AG09319 (cell line): ENCODE data around the gene MYOCD.

Source experiments
- DNase-seq: peaks from one replicate; pipeline ENCODE4 v3.0.0-alpha.2; 2010; ENCODE audit warnings: low read depth; ENCODE audit errors: extremely low read depth
- CTCF ChIP-seq: IDR thresholded peaks from 2 replicates; pipeline ENCODE4 v1.5.1; 2011; ENCODE audit warnings: low read depth, mild to moderate bottlenecking, inconsistent platforms, low read length, moderate library complexity

MYOCD gene

GRCh38 chr17:12743046-12743445 is 77.4 kb downstream of the MYOCD start:
- DNase-seq: no peak
- TF ChIP-seq CTCF: no peak

- TF ChIP-seq CTCF: no peak
- no peak for DNase-seq
These were observed 78.6 kb downstream of the MYOCD start for GRCh38 chr17:12744298-12744697.

DNA sequence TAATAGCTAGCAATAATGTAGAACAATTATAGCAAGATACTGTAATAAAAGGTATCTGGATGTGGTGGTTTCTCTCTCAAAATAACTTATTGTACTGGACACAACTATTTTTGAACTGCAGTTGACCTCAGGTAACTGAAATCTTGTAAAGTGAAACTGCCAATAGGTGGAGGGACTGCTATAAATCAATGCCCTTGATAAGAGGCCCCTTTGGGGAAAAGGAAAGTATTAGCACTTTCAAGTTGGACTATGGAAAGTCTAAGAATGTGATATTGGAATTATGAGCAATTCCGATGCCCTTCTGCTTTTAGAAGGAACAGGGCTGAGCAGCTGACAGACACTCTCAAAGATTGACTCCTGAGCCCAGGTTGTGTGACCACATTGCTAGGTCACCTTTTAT is 79.1 kb downstream of the MYOCD start:
- DNase-seq: no peak
- no peak for TF ChIP-seq CTCF

GRCh38 chr17:12745486-12745885 is 79.8 kb downstream of the MYOCD start:
- no peak for DNase-seq
- TF ChIP-seq CTCF: no peak

DNA sequence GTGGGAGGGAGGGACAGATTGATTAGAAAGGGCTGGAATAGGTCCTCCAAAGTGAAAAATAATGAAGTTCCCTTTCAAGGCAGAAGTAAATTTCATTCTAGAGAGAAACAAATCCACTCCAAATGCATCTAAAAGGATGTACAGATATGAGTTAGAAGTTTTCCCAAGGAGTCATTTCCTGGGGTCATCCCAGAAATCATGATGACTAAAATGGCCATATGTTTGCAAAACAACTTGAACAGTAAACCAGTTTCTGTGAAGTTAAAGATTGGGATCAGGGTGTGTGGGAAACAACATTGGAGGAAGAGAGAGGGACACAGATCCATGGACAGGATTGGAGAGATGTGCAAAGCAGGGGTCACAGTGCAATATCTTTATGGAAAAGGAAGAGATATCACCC is 91.1 kb downstream of the MYOCD start:
- TF ChIP-seq CTCF: no peak
- no peak for DNase-seq

- no peak for DNase-seq
- no peak for TF ChIP-seq CTCF
These were observed 93.4 kb downstream of the MYOCD start for GRCh38 chr17:12759090-12759489.

GRCh38 chr17:12765548-12765947 is 99.9 kb downstream of the MYOCD start:
- TF ChIP-seq CTCF: no peak
- DNase-seq: peak; percentile 25
